Neural cell (in vitro differentiated cells): ENCODE data around the gene PTGIS. TPM values are rescaled to one million over a fixed set of nuclear protein-coding genes. Genes with fewer than 3 reads are reported as not detected.

Experiments used
- H2AFZ ChIP-seq: fragments of 200-600, 300-800 bp; sonication (generic), shearing (Covaris generic); 2 replicates; pipeline ENCODE4 v1.6.0; 2014; ENCODE audit warnings: low read depth, mild to moderate bottlenecking, antibody characterized with exemption, low read length, moderate library complexity
- H3F3A ChIP-seq: fragments of 200-600 bp; shearing (Covaris generic); 2 replicates; pipeline ENCODE4 v1.6.1; 2016; ENCODE audit warnings: mild to moderate bottlenecking, moderate library complexity, mixed read lengths, antibody characterized with exemption, low read length; ENCODE audit not compliant: insufficient read depth, poor library complexity, severe bottlenecking
- H3K27ac ChIP-seq: fragments of 200-600, 300-800 bp; sonication (generic), shearing (Covaris generic); 2 replicates; pipeline ENCODE4 v1.5.1; 2014; ENCODE audit warnings: mild to moderate bottlenecking, low read length, moderate library complexity
- H3K27me3 ChIP-seq: fragments of 300-800, 200-600 bp; sonication (generic), shearing (Covaris generic); 2 replicates; pipeline ENCODE4 v1.6.0; 2014; ENCODE audit warnings: mild to moderate bottlenecking, low read depth, low read length, moderate library complexity; ENCODE audit not compliant: insufficient read depth
- H3K36me3 ChIP-seq: fragments of 300-800, 200-600 bp; sonication (generic), shearing (Covaris generic); 2 replicates; pipeline ENCODE4 v1.5.1; 2014; ENCODE audit warnings: mild to moderate bottlenecking, antibody characterized with exemption, low read length, moderate library complexity; ENCODE audit not compliant: insufficient read depth
- H3K4me2 ChIP-seq: fragments of 300-800, 200-600 bp; sonication (generic), shearing (Covaris generic); 2 replicates; pipeline ENCODE4 v1.6.0; 2014; ENCODE audit warnings: mild to moderate bottlenecking, low read length
- H3K4me3 ChIP-seq: fragments of 300-800, 200-600 bp; sonication (generic), shearing (Covaris generic); 2 replicates; pipeline ENCODE4 v1.5.1; 2014; ENCODE audit warnings: mild to moderate bottlenecking, low read length, moderate library complexity
- H3K79me2 ChIP-seq: fragments of 200-600 bp; shearing (Covaris generic); replicated peaks from 2 replicates; pipeline ENCODE4 v1.6.0; 2014; ENCODE audit warnings: mild to moderate bottlenecking, low read length, moderate library complexity; ENCODE audit not compliant: insufficient read depth
- H3K9ac ChIP-seq: fragments of 300-800, 200-600 bp; sonication (generic), shearing (Covaris generic); 2 replicates; pipeline ENCODE4 v1.6.1; 2016; ENCODE audit warnings: mild to moderate bottlenecking, low read length, mixed read lengths
- H3K9me2 ChIP-seq: fragments of 200-600 bp; shearing (Covaris generic); 2 replicates; pipeline ENCODE4 v1.6.1; 2016; ENCODE audit warnings: mild to moderate bottlenecking, low read length, mixed read lengths; ENCODE audit not compliant: insufficient read depth
- H3K9me3 ChIP-seq: fragments of 200-600, 300-800 bp; sonication (generic), shearing (Covaris generic); 2 replicates; pipeline ENCODE4 v1.6.1; 2016; ENCODE audit warnings: mild to moderate bottlenecking, mixed run types, low read length, moderate library complexity, mixed read lengths
- H4K20me1 ChIP-seq: fragments of 200-600 bp; shearing (Covaris generic); 2 replicates; pipeline ENCODE4 v1.6.1; 2016; ENCODE audit warnings: mild to moderate bottlenecking, mixed run types; ENCODE audit not compliant: insufficient read depth
- EP300 ChIP-seq: fragments of 450-650 bp; conservative IDR thresholded peaks from 2 replicates; pipeline ENCODE4 v1.6.1; 2014; ENCODE audit warnings: antibody characterized with exemption, mild to moderate bottlenecking, moderate library complexity; ENCODE audit not compliant: poor library complexity, severe bottlenecking
- EZH2 ChIP-seq: fragments of 200-600, 300-800 bp; shearing (Covaris generic), sonication (generic); IDR thresholded peaks from 2 replicates; pipeline ENCODE4 v1.6.1; 2014; ENCODE audit warnings: antibody characterized with exemption, low read length, borderline replicate concordance, mild to moderate bottlenecking; ENCODE audit not compliant: insufficient read depth, poor library complexity, severe bottlenecking
- MXI1 ChIP-seq: fragments of 450-650 bp; conservative IDR thresholded peaks from 2 replicates; pipeline ENCODE4 v1.6.1; 2014; ENCODE audit warnings: antibody characterized with exemption, mild to moderate bottlenecking; ENCODE audit not compliant: poor library complexity, severe bottlenecking
- POLR2AphosphoS5 ChIP-seq: IDR thresholded peaks from 2 replicates; pipeline ENCODE4 v1.6.1; 2012
- RAD21 ChIP-seq: fragments of 450-650 bp; conservative IDR thresholded peaks from 2 replicates; pipeline ENCODE4 v1.6.1; 2014; ENCODE audit warnings: antibody characterized with exemption, mild to moderate bottlenecking, moderate library complexity
- REST ChIP-seq: IDR thresholded peaks from 2 replicates; pipeline ENCODE4 v1.6.1; 2012; ENCODE audit warnings: borderline replicate concordance
- SMC3 ChIP-seq: fragments of 450-650 bp; conservative IDR thresholded peaks from 2 replicates; pipeline ENCODE4 v1.6.1; 2014; ENCODE audit warnings: antibody characterized with exemption, mild to moderate bottlenecking, moderate library complexity; ENCODE audit not compliant: poor library complexity
- TAF1 ChIP-seq: IDR thresholded peaks from 2 replicates; pipeline ENCODE4 v1.6.1; 2012; ENCODE audit warnings: low read depth
- polyA plus RNA-seq: library from polyadenylated mRNA; depleted of rRNA; stranded (reverse); fragments of >200 nt; gene quantifications from 2 replicates; pipeline ENCODE4 v1.2.3, GENCODE V29; 2014
- TF ChIP-seq, protein P1 (sequence below): fragments of 450-650 bp; IDR thresholded peaks from 2 replicates; pipeline ENCODE4 v1.5.1; 2014; ENCODE audit warnings: antibody characterized with exemption, mild to moderate bottlenecking, moderate library complexity; ENCODE audit not compliant: poor library complexity, severe bottlenecking

Gene PTGIS
- polyA plus RNA-seq, 1 donor from 2014 or later, result 3.2 TPM

GRCh38 chr20:49482173-49482572 lies 85.8 kb downstream of the PTGIS start:
- Histone ChIP-seq H3K4me2 (no peak overlapping the region), H3K4me3 (peak overlapping the region; percentile 86), H3K36me3 (no peaks in the 10 kb centered on the region), H3K9me3 (no peaks in the 10 kb centered on the region), H3K9me2 (no peaks in the 10 kb centered on the region), H3K79me2 (no peaks in the 10 kb centered on the region), H3K27ac (no peak overlapping the region), H3F3A (no peaks in the 10 kb centered on the region), H2AFZ (no peak overlapping the region), H4K20me1 (no peaks in the 10 kb centered on the region), H3K9ac (no peak overlapping the region), H3K27me3 (no peaks in the 10 kb centered on the region)
- TF ChIP-seq EZH2 (no peak), REST (no peak), POLR2AphosphoS5 (no peak), TAF1 (no peak), MXI1 (no peak), SMC3 (no peak), EP300 (no peak)
- TF ChIP-seq, protein P1, sequence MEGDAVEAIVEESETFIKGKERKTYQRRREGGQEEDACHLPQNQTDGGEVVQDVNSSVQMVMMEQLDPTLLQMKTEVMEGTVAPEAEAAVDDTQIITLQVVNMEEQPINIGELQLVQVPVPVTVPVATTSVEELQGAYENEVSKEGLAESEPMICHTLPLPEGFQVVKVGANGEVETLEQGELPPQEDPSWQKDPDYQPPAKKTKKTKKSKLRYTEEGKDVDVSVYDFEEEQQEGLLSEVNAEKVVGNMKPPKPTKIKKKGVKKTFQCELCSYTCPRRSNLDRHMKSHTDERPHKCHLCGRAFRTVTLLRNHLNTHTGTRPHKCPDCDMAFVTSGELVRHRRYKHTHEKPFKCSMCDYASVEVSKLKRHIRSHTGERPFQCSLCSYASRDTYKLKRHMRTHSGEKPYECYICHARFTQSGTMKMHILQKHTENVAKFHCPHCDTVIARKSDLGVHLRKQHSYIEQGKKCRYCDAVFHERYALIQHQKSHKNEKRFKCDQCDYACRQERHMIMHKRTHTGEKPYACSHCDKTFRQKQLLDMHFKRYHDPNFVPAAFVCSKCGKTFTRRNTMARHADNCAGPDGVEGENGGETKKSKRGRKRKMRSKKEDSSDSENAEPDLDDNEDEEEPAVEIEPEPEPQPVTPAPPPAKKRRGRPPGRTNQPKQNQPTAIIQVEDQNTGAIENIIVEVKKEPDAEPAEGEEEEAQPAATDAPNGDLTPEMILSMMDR, result no peak

DNA sequence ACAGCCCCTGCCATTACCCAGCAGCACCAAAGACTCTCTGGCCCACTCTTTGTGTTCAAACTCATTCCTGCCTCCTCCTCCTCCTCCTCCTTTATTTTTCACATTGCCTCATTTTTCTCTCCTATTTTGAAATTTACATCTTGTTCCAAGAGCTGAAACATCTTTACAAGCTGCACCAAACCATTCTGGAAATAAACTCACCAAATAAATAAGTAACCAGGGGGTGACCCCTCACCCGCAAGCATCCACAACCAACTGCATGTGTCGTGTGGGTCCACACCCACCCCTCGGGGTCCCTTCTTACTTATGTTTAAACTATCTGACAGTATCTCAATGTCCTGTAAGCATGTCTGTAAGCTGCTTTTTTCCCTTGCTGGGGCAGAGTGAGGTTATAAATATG lies 86.8 kb downstream of the PTGIS start:
- Histone ChIP-seq H3K4me2 (no peak overlapping the region), H3K27me3 (no peaks in the 10 kb centered on the region), H3K79me2 (no peaks in the 10 kb centered on the region), H3K9me3 (no peaks in the 10 kb centered on the region), H3K27ac (no peak overlapping the region), H3K4me3 (peak overlapping the region; percentile 86), H2AFZ (no peak overlapping the region), H3F3A (no peaks in the 10 kb centered on the region), H4K20me1 (no peaks in the 10 kb centered on the region), H3K36me3 (peaks cover 4% of the 10 kb centered on the region), H3K9ac (no peak overlapping the region), H3K9me2 (no peaks in the 10 kb centered on the region)
- TF ChIP-seq EZH2, result no peak
- no peak for TF ChIP-seq REST
- TF ChIP-seq MXI1, result no peak
- no peak for TF ChIP-seq RAD21
- TF ChIP-seq SMC3, result no peak
- TF ChIP-seq, protein P1, result no peak
- TF ChIP-seq EP300, result no peak
- no peak for TF ChIP-seq TAF1
